Measurements from ENCODE around the gene TMEM253.

The TMEM253 gene

GRCh38 chr14:21104448-21105060 lies 3.7 kb downstream of the TMEM253 start:
- DNase-seq (ENCODE audit: low spot score) = peak; percentile 91

- DNase-seq (ENCODE audit: low spot score) = no peak
Measured at GRCh38 chr14:21105095-21105494, 4.2 kb downstream of the TMEM253 start.

- DNase-seq (ENCODE audit: low spot score) = no peak
Measured at GRCh38 chr14:21106176-21106497, 5.3 kb downstream of the TMEM253 start.

- peak; percentile 91 for DNase-seq (ENCODE audit: low spot score)
Measured at GRCh38 chr14:21106498-21107282, 5.8 kb downstream of the TMEM253 start.

- DNase-seq (ENCODE audit: low spot score) = no peak
Measured at GRCh38 chr14:21107283-21107800, 6.5 kb downstream of the TMEM253 start.

GRCh38 chr14:21108791-21109190 lies 7.9 kb downstream of the TMEM253 start:
- DNase-seq (ENCODE audit: low spot score) = no peak

GRCh38 chr14:21109377-21110138 lies 8.7 kb downstream of the TMEM253 start:
- DNase-seq (ENCODE audit: low spot score) = no peak

GRCh38 chr14:21112255-21112654 lies 11.4 kb downstream of the TMEM253 start:
- DNase-seq (ENCODE audit: low spot score) = no peak

GRCh38 chr14:21113369-21113768 lies 12.5 kb downstream of the TMEM253 start:
- no peak for DNase-seq (ENCODE audit: low spot score)

GRCh38 chr14:21118933-21119332 lies 18.1 kb downstream of the TMEM253 start:
- DNase-seq (ENCODE audit: low spot score) = no peak

GRCh38 chr14:21120686-21121085 lies 19.8 kb downstream of the TMEM253 start:
- no peak for DNase-seq (ENCODE audit: low spot score)

GRCh38 chr14:21121122-21121521 lies 20.3 kb downstream of the TMEM253 start:
- no peak for DNase-seq (ENCODE audit: low spot score)

- no peak for DNase-seq (ENCODE audit: low spot score)
Measured at GRCh38 chr14:21123429-21123828, 22.6 kb downstream of the TMEM253 start.

- DNase-seq (ENCODE audit: low spot score) = no peak
Measured at GRCh38 chr14:21133901-21134300, 33.0 kb downstream of the TMEM253 start.

- DNase-seq (ENCODE audit: low spot score) = no peak
Measured at GRCh38 chr14:21136024-21136423, 35.2 kb downstream of the TMEM253 start.

GRCh38 chr14:21142357-21142756 lies 41.5 kb downstream of the TMEM253 start:
- no peak for DNase-seq (ENCODE audit: low spot score)

GRCh38 chr14:21145437-21145836 lies 44.6 kb downstream of the TMEM253 start:
- DNase-seq (ENCODE audit: low spot score) = no peak

GRCh38 chr14:21149641-21150367 lies 48.9 kb downstream of the TMEM253 start:
- no peak for DNase-seq (ENCODE audit: low spot score)
